Measurements from ENCODE around the gene ZNF311. TPM values are rescaled to one million over a fixed set of nuclear protein-coding genes. Genes with fewer than 3 reads are reported as not detected.

ZNF311 gene
- total RNA-seq, 1 donor from 2014 or later, result 0.36 TPM

GRCh38 chr6:28979679-28980078, 25.4 kb downstream of the ZNF311 start:
- intact Hi-C loops (cut with micrococcal nuclease), result loop anchor here (5.0 kb wide), 1 partner anchor 37 kb away; no protein-coding TSS in a partner anchor
- no peak overlapping the region for H3K4me3 ChIP-seq
- H3K27me3 ChIP-seq (ENCODE audit: low read depth), result peaks cover 22% of the 10 kb centered on the region
- no peak overlapping the region for H3K27ac ChIP-seq (replicated peaks)
- no peaks in the 10 kb centered on the region for H3K36me3 ChIP-seq
- no peak for TF ChIP-seq CTCF (IDR thresholded peaks at IDR 0.05; ENCODE audit: borderline replicate concordance)
- peaks cover 23% of the 10 kb centered on the region for H3K4me1 ChIP-seq
- H3K9me3 ChIP-seq (replicated peaks), result no peaks in the 10 kb centered on the region
- no peak for DNase-seq

GRCh38 chr6:28978959-28979561, 26.1 kb downstream of the ZNF311 start:
- no peak overlapping the region for H3K27ac ChIP-seq (replicated peaks)
- DNase-seq, result no peak
- peaks cover 19% of the 10 kb centered on the region for H3K4me1 ChIP-seq
- no peak for TF ChIP-seq CTCF (IDR thresholded peaks at IDR 0.05; ENCODE audit: borderline replicate concordance)
- H3K4me3 ChIP-seq, result no peak overlapping the region
- peaks cover 22% of the 10 kb centered on the region for H3K27me3 ChIP-seq (ENCODE audit: low read depth)
- H3K36me3 ChIP-seq, result no peaks in the 10 kb centered on the region
- intact Hi-C loops (cut with micrococcal nuclease), result no loop called here
- H3K9me3 ChIP-seq (replicated peaks), result no peaks in the 10 kb centered on the region

GRCh38 chr6:28978133-28978491, 27.0 kb downstream of the ZNF311 start:
- Histone ChIP-seq H3K27me3 (ENCODE audit: low read depth) (peaks cover 22% of the 10 kb centered on the region), H3K4me1 (peaks cover 17% of the 10 kb centered on the region), H3K9me3 (replicated peaks) (no peaks in the 10 kb centered on the region), H3K36me3 (no peaks in the 10 kb centered on the region), H3K27ac (replicated peaks) (no peak overlapping the region), H3K4me3 (no peak overlapping the region)
- TF ChIP-seq CTCF (IDR thresholded peaks at IDR 0.05; ENCODE audit: borderline replicate concordance), result no peak
- no peak for DNase-seq
- intact Hi-C loops (cut with micrococcal nuclease), result no loop called here

GRCh38 chr6:28977341-28978132, 27.6 kb downstream of the ZNF311 start:
- peaks cover 27% of the 10 kb centered on the region for H3K27me3 ChIP-seq (ENCODE audit: low read depth)
- H3K4me3 ChIP-seq, result peak overlapping the region; percentile 45
- no peaks in the 10 kb centered on the region for H3K9me3 ChIP-seq (replicated peaks)
- no peak for DNase-seq
- no peak overlapping the region for H3K27ac ChIP-seq (replicated peaks)
- intact Hi-C loops (cut with micrococcal nuclease), result no loop called here
- TF ChIP-seq CTCF (IDR thresholded peaks at IDR 0.05; ENCODE audit: borderline replicate concordance), result no peak
- H3K36me3 ChIP-seq, result no peaks in the 10 kb centered on the region
- peaks cover 11% of the 10 kb centered on the region for H3K4me1 ChIP-seq

GRCh38 chr6:28976677-28977076, 28.4 kb downstream of the ZNF311 start:
- Histone ChIP-seq H3K9me3 (replicated peaks) (no peaks in the 10 kb centered on the region), H3K4me3 (no peak overlapping the region), H3K36me3 (no peaks in the 10 kb centered on the region), H3K27ac (replicated peaks) (no peak overlapping the region), H3K4me1 (peaks cover 11% of the 10 kb centered on the region), H3K27me3 (ENCODE audit: low read depth) (peaks cover 27% of the 10 kb centered on the region)
- no peak for DNase-seq
- TF ChIP-seq CTCF (IDR thresholded peaks at IDR 0.05; ENCODE audit: borderline replicate concordance), result no peak
- intact Hi-C loops (cut with micrococcal nuclease), result no loop called here
